Natural killer cell (primary cell): ENCODE results near the gene PLD4. TPM values are rescaled to one million over a fixed set of nuclear protein-coding genes. Genes with fewer than 3 reads are reported as not detected.
A peak's percentile ranks its signal among the peaks of the same experiment; 100 is the strongest.

Experiments used
- ATAC-seq, 3 donors: fragments of 150-1000 bp in 2 of 3; fragments of 200-7000 bp in 1 of 3; cut with Tn5 transposase; 1 replicate in 1 of 3; 2 replicates in 2 of 3; pipeline ENCODE4 v1.10.0; 2021; ENCODE audit warnings: mild to moderate bottlenecking in 2 of 3, moderate library complexity in 2 of 3
- DNase-seq, 2 donors: peaks; one replicate each; pipeline versions ENCODE4 v3.0.0 to v3.0.0-alpha.2; 2013 to 2021; ENCODE audit warnings: mixed read lengths in 1 of 2
- H3K27ac ChIP-seq: one replicate; pipeline ENCODE4 v1.5.1; 2013; ENCODE audit warnings: mild to moderate bottlenecking, low read length
- H3K27me3 ChIP-seq: one replicate; pipeline ENCODE4 v1.6.1; 2013; ENCODE audit warnings: low read length; ENCODE audit not compliant: control insufficient read depth, insufficient read depth
- H3K36me3 ChIP-seq: one replicate; pipeline ENCODE4 v1.6.1; 2013; ENCODE audit warnings: low read length; ENCODE audit not compliant: control insufficient read depth, insufficient read depth
- H3K4me1 ChIP-seq: one replicate; pipeline ENCODE4 v1.6.1; 2013; ENCODE audit warnings: low read length; ENCODE audit not compliant: control insufficient read depth, insufficient read depth
- H3K4me3 ChIP-seq: one replicate; pipeline ENCODE4 v1.5.1; 2013; ENCODE audit warnings: low read length
- H3K9me3 ChIP-seq: one replicate; pipeline ENCODE4 v1.6.1; 2013; ENCODE audit warnings: low read length; ENCODE audit not compliant: control insufficient read depth, insufficient read depth
- H3K27ac Mint-ChIP-seq, 2 donors: one replicate each; pipeline ENCODE4 v1.8.0; 2022; ENCODE audit warnings: mild to moderate bottlenecking in 2 of 2, mixed read lengths in 2 of 2, moderate library complexity in 1 of 2
- H3K27me3 Mint-ChIP-seq, 2 donors: one replicate each; pipeline ENCODE4 v1.8.0; 2022; ENCODE audit warnings: low read depth in 2 of 2, mixed read lengths in 2 of 2
- H3K36me3 Mint-ChIP-seq: one replicate; pipeline ENCODE4 v1.8.0; 2022; ENCODE audit warnings: mixed read lengths
- H3K4me1 Mint-ChIP-seq, 2 donors: one replicate each; pipeline ENCODE4 v1.8.0; 2022; ENCODE audit warnings: mixed read lengths in 2 of 2
- H3K4me3 Mint-ChIP-seq: one replicate; pipeline ENCODE4 v1.8.0; 2022; ENCODE audit warnings: mild to moderate bottlenecking, moderate library complexity, mixed read lengths
- H3K9me3 Mint-ChIP-seq, 2 donors: one replicate each; pipeline ENCODE4 v1.8.0; 2022; ENCODE audit warnings: mixed read lengths in 2 of 2
- CTCF ChIP-seq: fragments of 200-600 bp; IDR thresholded peaks from one replicate; pipeline ENCODE4 v1.8.0; 2022; ENCODE audit warnings: antibody characterized with exemption
- WGBS: methylation state at CpG from one replicate; pipeline ENCODE4 v1.1.7; 2013; ENCODE audit warnings: missing lambda C conversion rate; ENCODE audit not compliant: insufficient coverage; 5-methylcytosine and 5-hydroxymethylcytosine counted together
- intact Hi-C: fragments of 100-400 bp; cut with micrococcal nuclease; formaldehyde crosslinking; loops from one replicate; pipeline ENCODE4 v1.14.2; 2022
- total RNA-seq, 4 donors: library from RNA; stranded (reverse); fragments of 120-200 nt in 1 of 4; gene quantifications; one replicate each; pipeline versions ENCODE4 v1.2.3 to v1.2.4, GENCODE V29; 2013 to 2022

PLD4 gene
- total RNA-seq, 3 donors from 2014 or later (not counting 1 experiment from before 2014, with no cell fraction given): 1.7 to 7.2 (median 2.9) TPM

GRCh38 chr14:104876251-104876699, 48.4 kb upstream of the PLD4 start:
- Mint-ChIP-seq H3K4me1 (peaks cover 0 to 10% of the 10 kb centered on the region in 2 donors), H3K27ac (no peak overlapping the region), H3K36me3 (no peaks in the 10 kb centered on the region), H3K4me3 (no peak overlapping the region), H3K9me3 (no peaks in the 10 kb centered on the region), H3K27me3 (no peaks in the 10 kb centered on the region)
- Histone ChIP-seq H3K4me1 (peaks cover 7% of the 10 kb centered on the region), H3K27me3 (no peaks in the 10 kb centered on the region), H3K9me3 (no peaks in the 10 kb centered on the region), H3K27ac (no peak overlapping the region), H3K4me3 (no peak overlapping the region), H3K36me3 (no peaks in the 10 kb centered on the region)
- intact Hi-C loops: no loop called here
- 94% methylated on average over 8 of the region's 8 CpGs for WGBS
- DNase-seq: peak in 1 of 2 donors; percentile 60
- peak; percentile 78 to 99 (median 85) for ATAC-seq
- no peak for TF ChIP-seq CTCF

- no peaks in the 10 kb centered on the region for H3K27me3 ChIP-seq
- no peaks in the 10 kb centered on the region for H3K27me3 Mint-ChIP-seq
- H3K36me3 ChIP-seq: no peaks in the 10 kb centered on the region
- H3K9me3 Mint-ChIP-seq: no peaks in the 10 kb centered on the region
- H3K4me3 ChIP-seq: no peak overlapping the region
- H3K27ac Mint-ChIP-seq: no peak overlapping the region
- H3K9me3 ChIP-seq: no peaks in the 10 kb centered on the region
- H3K4me3 Mint-ChIP-seq: no peak overlapping the region
- intact Hi-C loops: no loop called here
- no peak for TF ChIP-seq CTCF
- DNase-seq: no peak
- H3K36me3 Mint-ChIP-seq: no peaks in the 10 kb centered on the region
- peaks cover 7% of the 10 kb centered on the region for H3K4me1 ChIP-seq
- H3K4me1 Mint-ChIP-seq: peaks cover 0 to 8% of the 10 kb centered on the region in 2 donors
- no peak overlapping the region for H3K27ac ChIP-seq
- no peak for ATAC-seq
- 86% methylated on average over 14 of the region's 14 CpGs for WGBS
Measured at GRCh38 chr14:104877066-104877805, 47.4 kb upstream of the PLD4 start.

DNA sequence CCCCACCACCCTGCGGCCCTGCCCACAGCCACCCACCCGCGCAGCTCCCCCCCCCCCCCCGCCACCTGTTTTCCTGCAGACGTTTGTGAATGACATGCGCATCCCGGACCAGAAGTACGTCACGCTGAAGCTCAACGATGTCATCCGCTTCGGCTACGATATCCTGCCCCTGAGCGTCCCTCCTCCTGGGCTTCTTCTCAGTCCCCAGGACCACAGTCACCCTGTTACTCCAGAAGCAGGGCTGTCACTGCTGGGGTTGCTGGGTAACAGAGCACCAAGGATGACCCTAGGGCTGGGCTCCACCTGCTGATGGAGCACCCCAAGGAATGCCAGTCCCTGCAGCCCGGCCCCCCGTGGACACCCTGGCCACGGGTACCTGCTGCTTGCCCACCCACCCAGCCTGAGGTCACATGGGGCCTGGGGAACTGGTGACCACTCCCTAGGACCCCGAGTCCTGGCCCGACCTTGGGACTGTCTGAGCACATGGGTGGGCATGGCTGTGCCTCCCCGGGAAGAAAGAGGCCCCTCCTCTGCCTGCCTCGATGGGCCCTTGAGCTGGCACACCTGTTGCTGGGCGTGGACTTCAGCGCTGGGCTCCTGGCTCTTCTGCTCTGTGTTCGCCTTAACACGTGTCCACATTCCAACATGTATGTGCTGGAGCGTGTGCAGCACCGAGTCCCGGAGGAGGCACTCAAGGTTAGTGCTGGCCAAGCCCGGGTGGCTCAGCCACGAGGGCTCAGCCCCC, 46.7 kb upstream of the PLD4 start:
- peaks cover under 1% of the 10 kb centered on the region for H3K4me1 ChIP-seq
- no peak overlapping the region for H3K4me3 ChIP-seq
- H3K9me3 ChIP-seq: no peaks in the 10 kb centered on the region
- DNase-seq: no peak
- 80% methylated on average over 30 of the region's 30 CpGs for WGBS
- H3K27ac ChIP-seq: no peak overlapping the region
- no peaks in the 10 kb centered on the region for H3K36me3 Mint-ChIP-seq
- no peak overlapping the region for H3K27ac Mint-ChIP-seq
- peaks cover 0 to under 1% of the 10 kb centered on the region in 2 donors for H3K4me1 Mint-ChIP-seq
- no peak for ATAC-seq
- no peak overlapping the region for H3K4me3 Mint-ChIP-seq
- no peak for TF ChIP-seq CTCF
- intact Hi-C loops: no loop called here
- no peaks in the 10 kb centered on the region for H3K9me3 Mint-ChIP-seq
- no peaks in the 10 kb centered on the region for H3K27me3 Mint-ChIP-seq
- H3K27me3 ChIP-seq: no peaks in the 10 kb centered on the region
- no peaks in the 10 kb centered on the region for H3K36me3 ChIP-seq
